GM12878 (cell line): Measurements from ENCODE around the gene CD27.

ENCODE experiments used
- NRF1 ChIP-seq: conservative IDR thresholded peaks from 2 replicates; pipeline ENCODE4 v1.6.1; 2011; ENCODE audit warnings: mild to moderate bottlenecking, low read depth, low read length, improper control_type of control experiment
- POLR2A ChIP-seq: IDR thresholded peaks from 2 replicates; pipeline ENCODE4 v1.6.1; 2011; ENCODE audit warnings: low read depth, mild to moderate bottlenecking, low read length
- TF ChIP-seq, protein P1 (sequence below), 3 experiments: IDR thresholded peaks in 2 of 3; conservative IDR thresholded peaks in 1 of 3; 2 replicates each; pipeline ENCODE4 v1.5.1; 2011; ENCODE audit warnings: low read depth in 3 of 3, low read length in 3 of 3, mild to moderate bottlenecking in 3 of 3, control low read depth in 2 of 3, moderate library complexity in 2 of 3, inconsistent platforms in 1 of 3, mixed read lengths in 1 of 3; ENCODE audit not compliant: control insufficient read depth in 2 of 3, insufficient read depth in 1 of 3; ENCODE audit errors: extremely low read depth in 1 of 3

DNA sequence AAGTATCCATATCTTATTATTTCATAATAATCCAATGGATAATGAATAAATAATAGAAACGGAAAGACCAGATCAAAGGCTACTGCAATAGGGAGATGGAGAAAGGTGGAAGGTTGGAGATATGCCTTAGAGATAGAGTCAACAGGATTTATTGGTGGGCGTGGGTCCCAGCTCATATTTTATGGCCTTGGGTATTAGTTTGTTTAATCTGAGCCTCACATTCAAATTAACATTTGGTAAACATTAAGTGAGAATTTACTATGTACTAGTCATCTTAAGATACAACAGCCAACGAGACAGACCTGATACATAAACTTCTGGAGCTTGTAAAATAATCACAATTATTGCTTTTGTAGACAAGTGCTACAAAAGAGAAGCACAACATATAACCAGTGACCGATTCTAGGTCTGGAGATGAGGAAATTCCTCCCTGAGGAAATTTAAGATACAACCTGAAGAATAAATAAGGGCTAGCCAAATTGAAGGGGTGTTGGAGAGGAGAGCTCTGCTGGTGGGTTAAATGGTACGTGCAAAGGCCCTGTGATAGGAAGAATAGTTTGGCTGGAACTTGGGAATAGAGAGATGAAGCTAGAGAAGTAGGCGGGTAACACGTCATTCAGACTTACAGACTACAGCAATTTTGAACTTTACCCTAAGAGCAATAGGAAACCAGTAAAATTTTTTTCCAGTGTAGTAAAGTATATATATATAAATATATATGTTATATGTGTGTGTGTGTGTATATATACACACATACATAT lies 44.7 kb upstream of the CD27 start:
- TF ChIP-seq, protein P1, sequence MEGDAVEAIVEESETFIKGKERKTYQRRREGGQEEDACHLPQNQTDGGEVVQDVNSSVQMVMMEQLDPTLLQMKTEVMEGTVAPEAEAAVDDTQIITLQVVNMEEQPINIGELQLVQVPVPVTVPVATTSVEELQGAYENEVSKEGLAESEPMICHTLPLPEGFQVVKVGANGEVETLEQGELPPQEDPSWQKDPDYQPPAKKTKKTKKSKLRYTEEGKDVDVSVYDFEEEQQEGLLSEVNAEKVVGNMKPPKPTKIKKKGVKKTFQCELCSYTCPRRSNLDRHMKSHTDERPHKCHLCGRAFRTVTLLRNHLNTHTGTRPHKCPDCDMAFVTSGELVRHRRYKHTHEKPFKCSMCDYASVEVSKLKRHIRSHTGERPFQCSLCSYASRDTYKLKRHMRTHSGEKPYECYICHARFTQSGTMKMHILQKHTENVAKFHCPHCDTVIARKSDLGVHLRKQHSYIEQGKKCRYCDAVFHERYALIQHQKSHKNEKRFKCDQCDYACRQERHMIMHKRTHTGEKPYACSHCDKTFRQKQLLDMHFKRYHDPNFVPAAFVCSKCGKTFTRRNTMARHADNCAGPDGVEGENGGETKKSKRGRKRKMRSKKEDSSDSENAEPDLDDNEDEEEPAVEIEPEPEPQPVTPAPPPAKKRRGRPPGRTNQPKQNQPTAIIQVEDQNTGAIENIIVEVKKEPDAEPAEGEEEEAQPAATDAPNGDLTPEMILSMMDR (IDR thresholded peaks at IDR 0.05 in 2 of 3, conservative IDR thresholded peaks at IDR 0.05 in 1 of 3; ENCODE audit: control insufficient read depth in 2 of 3, extremely low read depth in 1 of 3, insufficient read depth in 1 of 3, low read depth in 3 of 3, low read length in 3 of 3), result no peak
- no peak for TF ChIP-seq POLR2A
- no peak for TF ChIP-seq NRF1
